ENCODE results near the gene DUSP22. TPM values are rescaled to one million over a fixed set of nuclear protein-coding genes. Genes with fewer than 3 reads are reported as not detected.

Gene DUSP22
- total and polyA plus RNA-seq, 2 experiments from 2014 or later, result 12.8 to 36.8 TPM

DNA sequence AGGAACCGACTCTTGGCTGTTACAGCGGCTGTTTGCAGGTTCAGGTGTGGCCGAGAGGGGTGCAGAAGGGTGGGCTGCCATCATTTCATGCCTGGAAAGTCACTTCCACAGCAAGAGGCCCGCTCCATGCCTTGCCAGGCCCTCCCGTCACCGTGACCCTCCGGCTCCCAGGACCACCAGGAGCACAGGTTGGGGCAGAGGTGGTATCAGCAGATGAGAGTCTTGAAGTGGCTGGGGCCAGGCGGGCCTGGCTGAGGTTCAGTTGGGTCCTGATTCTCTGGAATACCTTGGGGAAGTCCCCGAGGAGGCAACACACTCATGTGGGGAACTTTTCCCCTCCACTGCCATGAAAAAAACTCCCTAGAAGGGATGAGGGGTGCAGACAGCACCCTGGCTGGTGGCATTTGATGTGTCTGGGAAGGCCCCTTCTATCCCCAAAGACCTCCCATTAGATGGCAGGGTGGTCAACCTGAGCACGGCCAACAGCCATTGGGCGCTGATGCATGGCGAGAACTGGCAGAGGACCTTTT is 65.0 kb downstream of the DUSP22 start (continued):
- TF ChIP-seq, protein P1, sequence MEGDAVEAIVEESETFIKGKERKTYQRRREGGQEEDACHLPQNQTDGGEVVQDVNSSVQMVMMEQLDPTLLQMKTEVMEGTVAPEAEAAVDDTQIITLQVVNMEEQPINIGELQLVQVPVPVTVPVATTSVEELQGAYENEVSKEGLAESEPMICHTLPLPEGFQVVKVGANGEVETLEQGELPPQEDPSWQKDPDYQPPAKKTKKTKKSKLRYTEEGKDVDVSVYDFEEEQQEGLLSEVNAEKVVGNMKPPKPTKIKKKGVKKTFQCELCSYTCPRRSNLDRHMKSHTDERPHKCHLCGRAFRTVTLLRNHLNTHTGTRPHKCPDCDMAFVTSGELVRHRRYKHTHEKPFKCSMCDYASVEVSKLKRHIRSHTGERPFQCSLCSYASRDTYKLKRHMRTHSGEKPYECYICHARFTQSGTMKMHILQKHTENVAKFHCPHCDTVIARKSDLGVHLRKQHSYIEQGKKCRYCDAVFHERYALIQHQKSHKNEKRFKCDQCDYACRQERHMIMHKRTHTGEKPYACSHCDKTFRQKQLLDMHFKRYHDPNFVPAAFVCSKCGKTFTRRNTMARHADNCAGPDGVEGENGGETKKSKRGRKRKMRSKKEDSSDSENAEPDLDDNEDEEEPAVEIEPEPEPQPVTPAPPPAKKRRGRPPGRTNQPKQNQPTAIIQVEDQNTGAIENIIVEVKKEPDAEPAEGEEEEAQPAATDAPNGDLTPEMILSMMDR (conservative IDR thresholded peaks at IDR 0.05; ENCODE audit: low read depth in 2 of 2), result no peak
- TF ChIP-seq STAT1 (IDR thresholded peaks at IDR 0.05; ENCODE audit: unreplicated experiment) (no peak), ZNF114 (CRISPR knock-in tag; IDR thresholded peaks at IDR 0.05) (no peak), NANOG (IDR thresholded peaks at IDR 0.05; ENCODE audit: borderline replicate concordance) (no peak)
- TF ChIP-seq, protein P2, sequence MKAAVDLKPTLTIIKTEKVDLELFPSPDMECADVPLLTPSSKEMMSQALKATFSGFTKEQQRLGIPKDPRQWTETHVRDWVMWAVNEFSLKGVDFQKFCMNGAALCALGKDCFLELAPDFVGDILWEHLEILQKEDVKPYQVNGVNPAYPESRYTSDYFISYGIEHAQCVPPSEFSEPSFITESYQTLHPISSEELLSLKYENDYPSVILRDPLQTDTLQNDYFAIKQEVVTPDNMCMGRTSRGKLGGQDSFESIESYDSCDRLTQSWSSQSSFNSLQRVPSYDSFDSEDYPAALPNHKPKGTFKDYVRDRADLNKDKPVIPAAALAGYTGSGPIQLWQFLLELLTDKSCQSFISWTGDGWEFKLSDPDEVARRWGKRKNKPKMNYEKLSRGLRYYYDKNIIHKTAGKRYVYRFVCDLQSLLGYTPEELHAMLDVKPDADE (IDR thresholded peaks at IDR 0.05), result no peak

DNA sequence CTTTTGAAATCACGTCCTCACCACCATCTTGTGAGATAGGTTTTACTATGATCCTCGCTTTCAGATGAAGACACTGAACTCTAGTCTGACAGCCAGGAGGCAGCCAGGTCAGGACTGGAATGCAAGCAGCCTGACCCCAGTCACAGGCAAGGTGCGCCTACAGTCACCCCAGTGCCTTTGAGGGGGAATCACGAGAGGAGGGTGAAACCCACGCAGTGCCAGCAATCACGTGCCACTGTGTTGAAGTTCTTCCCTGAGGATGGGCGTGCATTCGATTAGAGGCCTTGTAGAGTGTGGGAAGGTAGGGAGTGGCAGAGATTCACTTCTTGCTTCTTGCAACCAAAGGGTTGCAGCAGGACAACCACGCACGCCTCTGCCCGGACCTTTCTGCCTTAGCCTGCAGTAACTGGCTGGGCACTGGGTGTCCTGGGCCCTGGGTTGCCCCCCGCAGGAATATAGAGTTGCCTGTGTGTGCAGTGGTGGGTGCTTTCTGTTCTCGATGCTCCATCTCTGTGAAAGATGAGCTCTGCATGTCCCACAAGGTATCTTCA is 65.6 kb downstream of the DUSP22 start:
- Histone ChIP-seq H3F3A (replicated peaks; ENCODE audit: low read depth) (no peaks in the 10 kb centered on the region), H3K4me2 (no peak overlapping the region), H3K79me2 (replicated peaks; ENCODE audit: insufficient read depth) (no peaks in the 10 kb centered on the region), H3K9me2 (ENCODE audit: insufficient read depth) (0 out of 2 replicates have a peak, but pooled peaks cover 1% of the 10 kb centered on the region), H2AFZ (no peak overlapping the region), H3K36me3 (ENCODE audit: insufficient read depth) (peaks cover 7% of the 10 kb centered on the region; the same call in 1 of the 2 replicates), H4K20me1 (replicated peaks; ENCODE audit: insufficient read depth) (no peaks in the 10 kb centered on the region; the same call in 1 of the 2 replicates), H3K4me3 (no peak overlapping the region), H3K27ac (ENCODE audit: low read depth) (no peak overlapping the region), H3K4me1 (ENCODE audit: insufficient read depth) (no peaks in the 10 kb centered on the region), H3K27me3 (ENCODE audit: insufficient read depth) (no peaks in the 10 kb centered on the region)
- peaks cover 36% of the 10 kb centered on the region for H3K36me3 Mint-ChIP-seq (ENCODE audit: low read depth)
- H3K27ac Mint-ChIP-seq, result no peak overlapping the region
- peaks cover 99% of the 10 kb centered on the region for H3K9me3 Mint-ChIP-seq
- H3K4me3 Mint-ChIP-seq, result no peak overlapping the region
- H3K27me3 Mint-ChIP-seq (ENCODE audit: insufficient read depth, low read depth, poor library complexity), result peaks cover 22% of the 10 kb centered on the region
- peaks cover 5% of the 10 kb centered on the region; the same call in 2 of the 3 replicates for H3K4me1 Mint-ChIP-seq
- DNase-seq (ENCODE audit: low spot score) (no peak), ATAC-seq (no peak)
- TF ChIP-seq STAT1 (IDR thresholded peaks at IDR 0.05; ENCODE audit: unreplicated experiment) (no peak), ZNF331 (CRISPR knock-in tag; IDR thresholded peaks at IDR 0.05; ENCODE audit: low read depth) (no peak), EZH2 (IDR thresholded peaks at IDR 0.05; ENCODE audit: low read depth, unreplicated experiment) (no peak), ZNF114 (CRISPR knock-in tag; IDR thresholded peaks at IDR 0.05) (no peak)

DNA sequence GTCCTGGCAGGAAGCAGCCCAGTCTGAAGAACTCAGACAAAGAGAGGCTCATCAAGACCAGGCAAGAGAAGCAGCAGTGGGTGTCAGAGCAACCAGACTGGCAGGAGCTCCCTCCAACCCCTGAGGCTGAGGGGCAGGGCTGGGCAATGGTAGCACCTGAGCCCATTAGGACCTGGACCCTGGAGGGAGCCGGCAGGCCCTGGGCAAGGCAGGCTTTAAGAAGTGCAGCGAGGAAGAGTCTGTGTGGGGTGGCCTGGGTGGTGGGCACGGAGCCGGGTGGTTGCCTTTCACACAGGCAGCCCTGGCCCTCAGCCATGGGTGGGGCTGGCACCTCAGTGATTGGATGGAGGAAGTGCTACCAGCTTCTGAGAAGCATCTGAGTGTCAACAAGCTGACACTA is 66.1 kb downstream of the DUSP22 start:
- peaks cover 37% of the 10 kb centered on the region for H3K36me3 Mint-ChIP-seq (ENCODE audit: low read depth)
- Histone ChIP-seq H3K4me3 (no peak overlapping the region), H3K4me2 (no peak overlapping the region), H3K4me1 (ENCODE audit: insufficient read depth) (no peaks in the 10 kb centered on the region), H2AFZ (no peak overlapping the region), H3K79me2 (replicated peaks; ENCODE audit: insufficient read depth) (no peaks in the 10 kb centered on the region), H3K9me2 (ENCODE audit: insufficient read depth) (0 out of 2 replicates have a peak, but pooled peaks cover 6% of the 10 kb centered on the region), H3K36me3 (ENCODE audit: insufficient read depth) (peaks cover 12% of the 10 kb centered on the region), H3K27ac (ENCODE audit: low read depth) (no peak overlapping the region), H4K20me1 (replicated peaks; ENCODE audit: insufficient read depth) (no peaks in the 10 kb centered on the region; the same call in 1 of the 2 replicates), H3K27me3 (ENCODE audit: insufficient read depth) (no peaks in the 10 kb centered on the region), H3F3A (replicated peaks; ENCODE audit: low read depth) (no peaks in the 10 kb centered on the region)
- no peak overlapping the region for H3K4me3 Mint-ChIP-seq
- H3K27me3 Mint-ChIP-seq (ENCODE audit: insufficient read depth, low read depth, poor library complexity), result peaks cover 20% of the 10 kb centered on the region
- H3K4me1 Mint-ChIP-seq, result peaks cover 4% of the 10 kb centered on the region; the same call in 2 of the 3 replicates
- TF ChIP-seq EZH2 (IDR thresholded peaks at IDR 0.05; ENCODE audit: low read depth, unreplicated experiment), result no peak
- TF ChIP-seq POLR2AphosphoS5 (IDR thresholded peaks at IDR 0.05; ENCODE audit: low read depth), result no peak
- no peak for TF ChIP-seq NANOG (IDR thresholded peaks at IDR 0.05; ENCODE audit: borderline replicate concordance)
- no peak for TF ChIP-seq CREB1 (CRISPR knock-in tag; IDR thresholded peaks at IDR 0.05; ENCODE audit: low read depth)
- TF ChIP-seq, protein P1 (conservative IDR thresholded peaks at IDR 0.05; ENCODE audit: low read depth in 2 of 2), result no peak
- DNase-seq (ENCODE audit: low spot score) (no peak), ATAC-seq (no peak)
- H3K27ac Mint-ChIP-seq, result no peak overlapping the region
- H3K9me3 Mint-ChIP-seq, result peaks cover 99% of the 10 kb centered on the region
